HG03575 (cell line): ENCODE data around the gene ACAP1.

Experiments
- ATAC-seq: cut with Tn5 transposase; IDR thresholded peaks from one replicate; pipeline ENCODE4 v1.9.1; 2021; ENCODE audit not compliant: unreplicated experiment, insufficient number of reproducible peaks, low FRiP score; ENCODE audit errors: extremely low read depth

Gene ACAP1

GRCh38 chr17:7309628-7310027 lies 26.7 kb upstream of the ACAP1 start:
- no peak for ATAC-seq

GRCh38 chr17:7311110-7311705 lies 25.1 kb upstream of the ACAP1 start:
- no peak for ATAC-seq

GRCh38 chr17:7312432-7313087 lies 23.8 kb upstream of the ACAP1 start:
- no peak for ATAC-seq

- ATAC-seq, result no peak
Observed at GRCh38 chr17:7313088-7313889, 23.0 kb upstream of the ACAP1 start.

GRCh38 chr17:7313890-7314718 lies 22.2 kb upstream of the ACAP1 start:
- no peak for ATAC-seq

GRCh38 chr17:7314719-7315569 lies 21.4 kb upstream of the ACAP1 start, which contains the start of gene GPS2:
Gene GPS2, minus strand, starts transcription at chr17:7315360. Its CDS starts 308 bp downstream, at chr17:7315052.
- no peak for ATAC-seq

DNA sequence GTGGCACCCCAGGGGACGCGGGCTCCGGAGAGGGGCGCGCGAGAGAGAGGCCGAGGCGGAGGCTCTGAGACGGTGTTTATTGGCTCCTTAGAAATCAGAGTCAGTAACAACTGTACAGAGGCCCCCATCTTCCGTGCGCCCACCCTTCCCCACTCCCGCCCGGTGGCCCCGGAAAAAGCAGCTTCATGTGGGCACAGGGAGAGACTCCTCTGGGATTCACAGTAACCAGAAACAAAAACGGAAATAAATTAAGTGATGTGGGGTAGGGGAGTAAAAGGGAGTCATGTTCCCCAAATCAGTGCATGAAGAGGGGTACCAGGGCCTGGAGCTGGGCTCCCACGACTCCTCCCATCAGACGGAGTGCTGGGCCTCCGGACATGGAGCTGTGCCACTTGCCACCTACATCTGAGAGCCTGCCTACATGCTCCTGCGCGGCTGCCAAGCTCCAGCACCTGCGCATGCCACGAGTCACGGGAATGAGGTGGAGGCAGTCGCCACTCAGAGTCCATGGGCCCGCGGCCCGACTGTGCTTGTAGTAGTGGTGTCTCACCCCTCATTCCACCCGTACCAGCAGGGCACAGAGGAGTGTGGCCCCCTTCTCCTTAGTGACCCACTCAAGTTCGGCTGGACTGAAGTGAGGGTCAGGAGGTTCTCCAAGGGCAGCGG lies 20.6 kb upstream of the ACAP1 start:
- ATAC-seq, result no peak

DNA sequence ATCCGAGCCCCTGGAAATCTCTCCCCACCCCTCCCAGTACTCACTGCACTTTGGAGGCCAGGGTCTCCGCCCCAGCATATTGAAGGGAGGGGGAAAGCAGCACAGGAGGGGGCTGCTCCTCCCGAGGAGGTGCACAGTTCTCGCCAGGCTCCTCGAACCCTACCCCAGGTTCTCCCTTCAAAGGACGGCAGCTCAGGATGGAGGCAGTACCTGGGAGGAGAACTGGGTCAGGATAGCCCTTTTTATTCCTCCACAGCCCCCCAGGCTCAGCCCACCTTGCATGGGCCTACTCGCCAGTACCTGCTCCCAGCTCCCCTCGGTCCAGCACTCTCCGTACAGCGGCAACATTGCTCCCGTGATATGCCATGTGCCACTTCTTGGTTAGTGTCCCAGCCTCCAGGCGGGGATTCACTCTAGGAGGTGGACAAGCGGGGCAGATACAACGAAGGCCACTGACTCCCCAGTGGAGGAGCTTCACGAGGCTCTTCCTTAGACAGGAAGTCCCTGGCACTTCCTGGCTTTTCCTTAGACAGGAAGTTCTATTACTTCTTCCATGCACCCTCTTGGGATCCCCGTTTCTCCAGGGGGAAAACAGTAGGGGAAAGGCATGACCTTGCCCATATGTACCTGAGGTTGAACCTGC lies 19.0 kb upstream of the ACAP1 start:
- ATAC-seq, result no peak

- ATAC-seq, result no peak
Observed at GRCh38 chr17:7318121-7318860, 18.0 kb upstream of the ACAP1 start.

DNA sequence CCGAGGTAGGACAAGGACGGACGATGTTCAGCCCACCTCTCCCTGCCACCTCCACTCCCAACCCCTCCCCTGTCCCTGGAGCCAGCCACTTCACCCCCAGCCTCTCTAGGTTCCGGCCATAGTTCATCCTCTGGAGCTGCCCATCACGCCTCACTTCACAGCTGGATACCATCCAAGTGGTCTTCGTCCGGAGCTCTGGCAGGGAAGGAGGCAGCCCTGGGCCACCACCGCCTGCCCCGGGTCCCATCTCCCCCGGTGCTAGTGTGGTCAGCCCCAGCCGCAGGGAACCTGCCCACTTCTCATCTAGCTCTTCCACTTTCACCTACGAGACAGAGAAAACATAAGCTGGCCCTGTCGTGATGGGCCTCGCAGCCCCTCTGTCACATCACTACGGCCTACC lies 14.9 kb upstream of the ACAP1 start:
- ATAC-seq, result no peak

GRCh38 chr17:7322520-7323194 lies 13.7 kb upstream of the ACAP1 start:
- ATAC-seq, result no peak

DNA sequence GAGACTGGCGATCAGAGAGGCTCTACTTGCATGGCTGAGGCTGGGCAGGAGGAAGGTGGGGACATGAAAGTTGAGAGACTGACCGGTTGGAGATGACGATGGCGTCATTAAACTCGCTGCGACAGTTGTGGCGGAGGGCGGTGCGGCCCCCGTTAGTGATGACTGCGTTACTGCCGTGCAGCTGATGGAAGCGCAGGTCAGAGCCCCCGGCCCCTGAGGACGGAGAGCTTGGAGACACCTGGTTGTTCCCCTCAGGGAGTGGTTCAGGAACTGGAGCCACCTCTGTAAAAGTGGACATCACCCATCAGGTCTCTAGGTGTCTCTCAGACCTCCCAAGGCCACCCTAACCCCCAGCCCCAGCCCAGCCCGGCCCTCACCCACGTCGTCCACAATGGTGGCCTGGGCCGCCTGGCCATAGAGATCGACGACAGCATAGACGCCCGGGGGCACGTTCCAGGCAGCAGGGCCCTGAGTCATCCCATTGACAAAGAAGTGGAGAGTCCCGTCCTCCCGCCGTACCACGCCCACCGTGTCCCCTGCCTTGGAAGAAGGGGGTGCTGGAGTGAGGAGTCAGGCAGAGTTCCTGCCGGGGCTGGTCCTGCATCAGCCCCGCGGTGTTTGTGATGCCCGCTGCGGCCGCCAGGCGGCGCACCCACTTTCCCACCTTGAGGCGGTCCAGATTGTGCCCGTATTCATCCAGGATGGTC lies 12.4 kb upstream of the ACAP1 start:
- ATAC-seq, result no peak

GRCh38 chr17:7324438-7324779 lies 11.9 kb upstream of the ACAP1 start:
- no peak for ATAC-seq

GRCh38 chr17:7325031-7325528 lies 11.2 kb upstream of the ACAP1 start:
- no peak for ATAC-seq

GRCh38 chr17:7326186-7326585 lies 10.1 kb upstream of the ACAP1 start:
- no peak for ATAC-seq

GRCh38 chr17:7327056-7327455 lies 9.3 kb upstream of the ACAP1 start:
- ATAC-seq, result no peak
